HG02981 (cell line): ENCODE results near the gene KIAA1671.
"Not testable (repeated sequence)": the region's sequence is repeated elsewhere in the genome, so short reads cannot be mapped to it uniquely, and the experiment has no call there.

Experiments used
- ATAC-seq: cut with Tn5 transposase; IDR thresholded peaks from one replicate; pipeline ENCODE4 v1.9.1; 2021; ENCODE audit warnings: mild to moderate bottlenecking, moderate library complexity; ENCODE audit not compliant: unreplicated experiment

The KIAA1671 gene

DNA sequence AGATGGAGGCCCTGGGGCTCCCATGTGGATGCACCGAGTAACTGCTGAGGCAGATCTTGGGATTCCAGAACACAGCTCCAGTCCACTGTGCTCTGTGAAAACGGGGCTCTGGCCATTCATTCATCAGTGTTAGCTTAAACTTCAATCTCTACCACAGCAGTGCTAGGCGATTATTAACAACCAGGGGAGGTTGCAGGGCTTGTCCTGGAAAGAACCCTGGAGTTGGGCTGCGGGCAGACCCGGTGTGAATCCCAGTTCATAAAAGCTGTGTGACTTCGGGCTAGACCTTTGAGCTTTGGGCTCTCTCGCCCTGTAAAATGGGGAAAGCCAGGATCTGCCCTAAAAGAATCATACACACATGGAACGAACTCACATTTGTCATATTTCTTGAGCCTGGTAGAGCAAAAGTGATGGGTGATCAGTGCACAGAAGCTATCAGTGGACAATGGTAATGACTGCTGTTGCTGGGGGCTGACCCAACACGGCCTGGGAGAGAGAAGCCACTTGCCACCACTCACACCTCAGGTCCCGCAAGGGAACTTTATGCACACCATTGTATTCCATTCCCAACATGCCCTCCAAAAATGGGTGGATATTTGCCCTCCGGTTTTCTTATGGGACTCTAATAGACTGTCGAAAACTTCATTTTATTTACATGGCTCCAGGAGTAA is 231.6 kb downstream of the KIAA1671 start:
- ATAC-seq = no peak

DNA sequence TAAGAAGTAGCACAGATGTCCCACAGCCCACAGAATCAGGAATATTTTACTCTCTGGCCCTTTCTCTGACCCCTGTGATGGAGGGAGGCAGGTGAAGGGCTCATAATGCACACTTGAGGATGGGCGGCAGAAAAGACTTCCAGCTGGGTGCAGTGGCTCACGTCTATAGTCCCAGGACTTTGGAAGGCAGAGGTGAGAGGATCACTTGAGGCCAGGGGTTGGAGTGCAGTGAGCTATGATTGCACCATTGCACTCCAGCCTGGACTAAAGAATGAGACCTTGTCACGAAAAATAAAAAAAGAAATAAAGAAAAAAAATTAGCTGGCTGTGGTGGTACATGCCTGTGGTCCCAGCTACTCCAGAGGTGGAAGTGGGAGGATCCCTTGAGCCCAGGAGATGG is 233.6 kb downstream of the KIAA1671 start:
- ATAC-seq = no peak

- ATAC-seq = no peak
Observed at GRCh38 chr22:25187469-25187868, 235.0 kb downstream of the KIAA1671 start.

DNA sequence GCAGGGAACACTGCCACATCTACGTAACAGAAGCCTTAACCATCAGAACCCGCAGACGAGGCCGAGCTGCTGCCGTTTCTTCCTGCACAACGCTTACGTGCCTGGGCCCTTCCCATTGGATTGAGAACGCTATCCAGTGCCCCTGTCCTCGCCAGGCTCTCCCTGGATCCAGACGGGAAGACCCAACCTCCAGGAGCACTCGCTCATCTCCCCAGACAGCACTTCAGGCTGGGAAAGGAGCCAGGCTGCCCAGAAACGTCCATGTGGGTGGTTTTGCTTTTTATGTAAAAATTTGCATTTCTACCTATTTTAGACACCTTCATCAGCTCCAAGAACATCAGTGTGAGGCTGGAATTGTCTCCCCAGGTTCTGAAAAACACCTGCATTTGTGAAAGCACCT is 239.9 kb downstream of the KIAA1671 start:
- no peak for ATAC-seq

- ATAC-seq = no peak
Observed at GRCh38 chr22:25193130-25193529, 240.6 kb downstream of the KIAA1671 start.

GRCh38 chr22:25193548-25193947 is 241.0 kb downstream of the KIAA1671 start:
- ATAC-seq = no peak

DNA sequence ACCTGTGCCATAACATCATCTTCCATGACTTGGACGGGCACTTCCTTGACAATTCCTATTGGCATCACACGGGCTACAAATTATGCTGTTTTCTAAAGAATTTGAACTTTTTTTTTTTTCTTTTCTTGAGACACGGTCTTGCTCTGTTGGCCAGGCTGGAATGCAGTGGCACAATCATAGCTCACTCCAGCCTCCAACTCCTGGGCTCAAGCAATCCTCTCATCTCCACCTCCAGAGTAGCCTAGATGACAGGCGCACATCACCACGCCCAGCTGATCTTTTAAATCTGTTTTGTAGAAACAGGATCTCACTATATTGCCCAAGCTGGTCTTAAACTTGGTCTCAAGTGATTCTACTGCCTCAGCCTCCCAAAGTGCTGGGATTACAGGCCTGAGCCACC is 243.8 kb downstream of the KIAA1671 start:
- ATAC-seq = no peak

DNA sequence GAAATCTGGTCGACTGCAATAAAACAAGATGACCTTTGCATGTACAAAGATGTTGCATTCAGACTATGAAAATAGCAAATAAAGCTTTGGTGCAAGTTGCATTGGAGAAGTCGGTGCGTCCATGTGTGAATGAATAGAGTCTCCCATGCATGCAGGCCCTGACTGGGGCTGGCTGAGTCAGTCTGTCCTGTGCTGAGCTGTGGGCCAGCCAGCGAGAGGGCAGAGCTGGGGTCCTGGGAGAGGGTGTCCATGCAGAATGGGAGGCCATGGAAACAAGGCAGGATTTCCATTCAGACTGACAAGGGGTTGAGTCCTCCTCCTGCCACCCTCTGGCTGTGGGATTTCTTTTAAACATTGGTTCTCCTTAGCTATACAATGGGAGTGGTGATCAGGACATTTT is 244.8 kb downstream of the KIAA1671 start:
- no peak for ATAC-seq

GRCh38 chr22:25199731-25200520 is 247.4 kb downstream of the KIAA1671 start, which contains the start of gene CRYBB3:
CRYBB3 (plus strand) TSS chr22:25199858; CDS start chr22:25201397, 1,539 bp downstream.
- ATAC-seq = no peak

GRCh38 chr22:25200967-25201366 is 248.5 kb downstream of the KIAA1671 start:
- ATAC-seq = no peak

DNA sequence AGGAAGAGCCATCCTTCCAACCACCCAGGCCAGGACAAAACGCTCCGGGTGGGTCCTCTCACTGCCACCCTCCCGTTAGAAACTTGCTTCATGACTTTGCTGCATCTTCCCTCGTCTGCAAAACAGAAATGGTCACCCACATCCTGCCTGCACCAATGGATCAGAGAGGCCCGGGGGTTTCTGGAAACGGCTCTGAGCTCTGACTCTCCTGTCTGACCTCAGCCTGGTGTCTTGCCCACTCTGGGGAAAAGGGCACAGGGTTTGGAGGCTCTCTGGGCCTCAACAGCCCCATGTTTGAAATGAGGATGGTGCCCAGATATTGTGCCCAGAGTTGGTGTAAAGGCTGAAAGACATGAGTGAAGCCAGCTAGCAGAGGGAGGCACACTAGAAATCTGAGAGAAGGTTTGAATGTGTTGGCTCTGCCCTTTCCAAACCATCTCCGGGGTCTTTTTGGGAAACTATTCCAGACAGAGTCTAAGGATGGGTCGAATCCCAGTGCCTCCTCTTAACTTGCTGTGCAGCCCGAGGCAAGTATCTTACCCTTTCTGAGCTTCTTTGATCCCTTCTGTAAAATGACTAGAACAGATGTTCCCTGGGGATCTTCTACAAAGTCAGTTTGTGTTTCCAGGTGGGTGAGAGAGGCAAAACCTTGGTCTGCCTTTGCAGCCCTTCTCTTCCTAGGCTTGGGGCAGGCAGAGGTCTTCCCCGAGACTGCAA is 249.2 kb downstream of the KIAA1671 start:
- ATAC-seq = no peak

GRCh38 chr22:25202290-25202921 is 249.9 kb downstream of the KIAA1671 start:
- no peak for ATAC-seq

- ATAC-seq = no peak
Observed at GRCh38 chr22:25203082-25203481, 250.6 kb downstream of the KIAA1671 start.

GRCh38 chr22:25204547-25204946 is 252.0 kb downstream of the KIAA1671 start:
- not testable (repeated sequence) for ATAC-seq

DNA sequence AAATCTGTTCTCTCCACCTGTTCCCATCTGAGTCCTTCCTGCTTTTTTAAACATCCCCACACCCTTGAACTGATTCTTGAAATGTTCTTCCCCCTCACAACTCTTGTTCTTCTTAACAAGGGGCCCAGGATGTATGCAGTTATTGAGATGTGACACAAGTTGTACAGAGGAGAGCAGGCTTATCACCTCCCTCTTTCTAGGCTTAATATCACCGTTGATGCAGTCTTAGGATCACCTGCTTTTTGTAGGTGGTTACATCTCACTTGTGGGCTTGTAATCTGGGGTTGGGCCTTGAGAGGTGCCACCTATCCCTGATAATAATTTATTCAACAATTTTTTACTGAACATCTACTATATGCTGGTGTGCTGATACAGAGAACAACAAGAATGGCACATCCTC is 253.3 kb downstream of the KIAA1671 start:
- no peak for ATAC-seq

GRCh38 chr22:25206998-25207397 is 254.5 kb downstream of the KIAA1671 start:
- ATAC-seq = no peak

GRCh38 chr22:25207553-25208157 is 255.1 kb downstream of the KIAA1671 start:
- ATAC-seq = no peak

- no peak for ATAC-seq
Observed at GRCh38 chr22:25208328-25208727, 255.8 kb downstream of the KIAA1671 start.

DNA sequence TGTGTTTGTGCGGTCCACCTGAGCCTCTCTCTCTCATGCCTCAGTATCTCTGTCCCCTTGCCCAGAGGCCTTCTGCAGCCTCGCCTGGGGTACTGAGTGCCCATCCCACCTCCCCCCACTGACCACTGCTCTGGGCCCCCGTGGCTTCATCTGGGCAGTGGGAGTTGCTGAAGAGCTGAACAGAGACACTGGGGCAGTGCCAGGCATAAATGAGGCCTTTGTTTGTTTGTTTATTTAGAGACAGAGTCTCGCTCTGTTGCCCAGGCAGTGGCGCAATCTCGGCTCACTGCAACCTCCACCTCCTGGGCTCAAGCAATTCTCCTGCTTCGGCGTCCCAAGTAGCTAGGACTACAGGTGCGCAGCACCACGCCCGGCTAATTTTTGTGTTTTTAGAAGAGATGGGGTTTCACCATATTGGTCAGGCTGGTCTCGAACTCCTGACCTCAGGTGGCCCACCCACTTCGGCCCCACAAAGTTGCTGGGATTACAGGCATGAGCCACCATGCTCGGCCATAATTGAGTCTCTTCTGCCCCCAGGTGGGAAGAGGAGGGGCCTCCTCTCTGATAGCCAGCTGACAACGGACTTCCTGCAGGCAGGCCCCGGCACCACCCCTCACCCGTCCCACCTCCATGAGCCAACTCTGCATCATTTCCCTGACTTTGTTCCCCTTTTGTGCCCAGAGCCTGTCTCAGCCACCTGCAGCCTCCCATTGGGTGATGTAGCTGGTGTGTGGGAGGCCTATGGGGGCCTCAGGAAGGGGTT is 256.4 kb downstream of the KIAA1671 start:
- ATAC-seq = no peak

GRCh38 chr22:25210793-25211192 is 258.3 kb downstream of the KIAA1671 start:
- ATAC-seq = no peak
